Endothelial cell (in vitro differentiated cells): ENCODE results near the gene NKAIN4. TPM values are rescaled to one million over a fixed set of nuclear protein-coding genes. Genes with fewer than 3 reads are reported as not detected.

Source experiments
- DNase-seq: peaks from one replicate; pipeline ENCODE4 v3.0.0; 2021; ENCODE audit warnings: low spot score
- H3K27ac Mint-ChIP-seq: one replicate; pipeline ENCODE4 v1.8.0; 2021; ENCODE audit warnings: mixed read lengths, inconsistent platforms; ENCODE audit not compliant: unreplicated experiment
- H3K27me3 Mint-ChIP-seq: one replicate; pipeline ENCODE4 v1.8.0; 2021; ENCODE audit warnings: mild to moderate bottlenecking, moderate library complexity, mixed read lengths, inconsistent platforms; ENCODE audit not compliant: unreplicated experiment
- H3K36me3 Mint-ChIP-seq: one replicate; pipeline ENCODE4 v1.8.0; 2021; ENCODE audit warnings: mild to moderate bottlenecking, low read depth, mixed read lengths, inconsistent platforms; ENCODE audit not compliant: unreplicated experiment
- H3K4me1 Mint-ChIP-seq: one replicate; pipeline ENCODE4 v1.8.0; 2021; ENCODE audit warnings: mild to moderate bottlenecking, mixed read lengths, inconsistent platforms; ENCODE audit not compliant: unreplicated experiment
- H3K4me3 Mint-ChIP-seq: one replicate; pipeline ENCODE4 v1.8.0; 2021; ENCODE audit warnings: mild to moderate bottlenecking, mixed read lengths, inconsistent platforms; ENCODE audit not compliant: unreplicated experiment
- H3K9me3 Mint-ChIP-seq: one replicate; pipeline ENCODE4 v1.8.0; 2021; ENCODE audit warnings: mixed read lengths, inconsistent platforms; ENCODE audit not compliant: unreplicated experiment
- CTCF ChIP-seq: fragments of 200-600 bp; sonication (generic); IDR thresholded peaks from one replicate; pipeline ENCODE4 v1.5.0; 2021; ENCODE audit warnings: antibody characterized with exemption; ENCODE audit not compliant: unreplicated experiment
- total RNA-seq: library from RNA; stranded (reverse); fragmentation: NEBNext Ultra II Directional; extraction: Animal tissue kit (Norgen Biotek cat#: 25700); gene quantifications from one replicate; pipeline ENCODE4 v1.2.1, GENCODE V29; 2021; ENCODE audit not compliant: unreplicated experiment

The NKAIN4 gene
- total RNA-seq, 1 donor from 2014 or later = 3.3 TPM

- Mint-ChIP-seq H3K4me1 (peaks cover 10% of the 10 kb centered on the region), H3K36me3 (peaks cover 2% of the 10 kb centered on the region), H3K27ac (peak within 1 kb of the TSS; percentile 84), H3K9me3 (no peaks in the 10 kb centered on the region), H3K4me3 (peak within 1 kb of the TSS; percentile 96), H3K27me3 (peaks cover 14% of the 10 kb centered on the region)
- no peak for TF ChIP-seq CTCF
- peak; percentile 90 for DNase-seq
These were observed 18.1 kb upstream of the NKAIN4 start, which contains the start of gene ARFGAP1 for GRCh38 chr20:63272105-63273058. Gene ARFGAP1 (plus strand): TSS chr20:63272813. CDS start chr20:63275581, 2,768 bp downstream.

DNA sequence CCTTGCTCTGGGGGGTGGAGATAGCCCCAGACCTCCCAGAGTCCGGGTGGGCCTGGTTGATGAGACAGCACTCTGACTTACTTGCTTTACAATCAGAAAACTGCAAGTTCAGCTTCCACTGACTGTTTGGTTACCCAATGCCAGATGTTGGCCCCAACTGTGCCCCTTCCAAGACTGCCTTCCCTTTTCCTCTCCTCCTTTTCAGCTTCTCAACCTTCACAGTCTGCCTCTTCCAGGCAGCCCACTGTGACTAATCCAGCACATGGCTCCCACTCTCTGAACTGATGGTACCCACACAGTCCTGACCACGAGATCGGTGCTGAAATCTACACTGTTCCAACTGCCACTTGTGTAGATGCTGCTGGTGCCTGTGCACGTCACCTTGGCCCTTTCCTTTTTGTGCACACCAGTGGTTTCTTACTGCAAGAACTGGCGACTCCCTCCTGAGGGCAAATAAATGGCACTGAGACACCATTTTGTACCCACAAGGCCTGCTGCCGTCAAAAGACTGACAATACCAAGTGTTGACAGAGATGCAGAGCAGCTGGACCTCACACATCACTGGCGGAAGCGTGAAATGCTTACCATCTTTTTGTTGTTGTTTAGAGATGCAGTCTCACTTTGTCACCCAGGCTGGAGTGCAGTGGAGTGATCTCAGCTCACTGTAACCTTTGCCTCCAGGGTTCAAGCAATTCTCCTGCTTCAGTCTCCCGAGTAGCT, 16.5 kb upstream of the NKAIN4 start:
- H3K4me1 Mint-ChIP-seq = peaks cover 10% of the 10 kb centered on the region
- no peak overlapping the region for H3K27ac Mint-ChIP-seq
- no peak for TF ChIP-seq CTCF
- DNase-seq = no peak
- H3K36me3 Mint-ChIP-seq = no peaks in the 10 kb centered on the region
- H3K27me3 Mint-ChIP-seq = peaks cover 16% of the 10 kb centered on the region
- no peaks in the 10 kb centered on the region for H3K9me3 Mint-ChIP-seq
- peak overlapping the region; percentile 93 for H3K4me3 Mint-ChIP-seq

- DNase-seq = no peak
- H3K4me3 Mint-ChIP-seq = peak overlapping the region; percentile 51
- no peak for TF ChIP-seq CTCF
- no peaks in the 10 kb centered on the region for H3K36me3 Mint-ChIP-seq
- H3K27ac Mint-ChIP-seq = peak overlapping the region; percentile 45
- no peaks in the 10 kb centered on the region for H3K9me3 Mint-ChIP-seq
- H3K27me3 Mint-ChIP-seq = peaks cover 15% of the 10 kb centered on the region
- H3K4me1 Mint-ChIP-seq = peaks cover 10% of the 10 kb centered on the region
These were observed 15.5 kb upstream of the NKAIN4 start for GRCh38 chr20:63269724-63270123.

DNA sequence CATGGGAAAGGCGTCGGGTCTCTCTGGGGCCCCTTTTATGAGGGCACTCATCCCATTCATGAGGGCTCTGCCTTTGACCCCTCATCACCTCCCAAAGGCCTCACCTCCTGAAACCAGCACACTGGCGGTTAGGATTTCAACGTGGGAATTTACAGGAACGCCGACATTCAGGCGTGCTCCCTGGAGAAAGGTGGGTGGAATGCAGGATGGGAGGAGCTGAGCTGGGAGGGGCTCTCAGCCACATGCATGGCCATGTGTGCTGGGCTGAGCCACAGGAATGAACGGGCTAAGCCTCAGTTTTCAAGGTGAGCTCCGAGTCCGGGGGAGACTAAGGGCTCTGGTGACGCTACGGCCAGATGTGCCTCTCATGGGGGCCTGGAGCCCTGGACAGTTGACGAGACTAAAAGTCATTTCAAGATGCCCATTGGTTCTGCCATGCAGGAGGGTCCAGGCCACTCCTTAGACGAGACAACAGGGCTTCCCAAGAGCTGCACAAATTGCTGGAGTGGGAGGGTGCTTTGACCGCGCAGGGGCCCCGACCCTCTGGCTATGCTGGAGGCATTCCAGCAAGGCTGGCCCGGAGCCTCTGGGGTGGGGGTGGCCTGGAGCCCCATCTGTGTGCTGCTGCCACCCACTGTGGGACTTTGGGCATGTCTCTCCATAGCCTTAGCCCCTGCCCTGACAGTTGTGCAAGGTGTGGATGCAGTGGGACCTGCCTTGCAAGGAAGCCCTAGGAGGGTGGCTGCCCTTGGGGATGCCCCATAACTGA, 14.6 kb upstream of the NKAIN4 start:
- Mint-ChIP-seq H3K4me3 (no peak overlapping the region), H3K27me3 (peaks cover 15% of the 10 kb centered on the region), H3K27ac (no peak overlapping the region), H3K4me1 (peaks cover 11% of the 10 kb centered on the region), H3K9me3 (no peaks in the 10 kb centered on the region), H3K36me3 (no peaks in the 10 kb centered on the region)
- DNase-seq = no peak
- no peak for TF ChIP-seq CTCF
